ENCODE measurements around the gene PCSK6.
"Not testable (repeated sequence)": the region's sequence is repeated elsewhere in the genome, so short reads cannot be mapped to it uniquely, and the experiment has no call there.

Gene PCSK6

DNA sequence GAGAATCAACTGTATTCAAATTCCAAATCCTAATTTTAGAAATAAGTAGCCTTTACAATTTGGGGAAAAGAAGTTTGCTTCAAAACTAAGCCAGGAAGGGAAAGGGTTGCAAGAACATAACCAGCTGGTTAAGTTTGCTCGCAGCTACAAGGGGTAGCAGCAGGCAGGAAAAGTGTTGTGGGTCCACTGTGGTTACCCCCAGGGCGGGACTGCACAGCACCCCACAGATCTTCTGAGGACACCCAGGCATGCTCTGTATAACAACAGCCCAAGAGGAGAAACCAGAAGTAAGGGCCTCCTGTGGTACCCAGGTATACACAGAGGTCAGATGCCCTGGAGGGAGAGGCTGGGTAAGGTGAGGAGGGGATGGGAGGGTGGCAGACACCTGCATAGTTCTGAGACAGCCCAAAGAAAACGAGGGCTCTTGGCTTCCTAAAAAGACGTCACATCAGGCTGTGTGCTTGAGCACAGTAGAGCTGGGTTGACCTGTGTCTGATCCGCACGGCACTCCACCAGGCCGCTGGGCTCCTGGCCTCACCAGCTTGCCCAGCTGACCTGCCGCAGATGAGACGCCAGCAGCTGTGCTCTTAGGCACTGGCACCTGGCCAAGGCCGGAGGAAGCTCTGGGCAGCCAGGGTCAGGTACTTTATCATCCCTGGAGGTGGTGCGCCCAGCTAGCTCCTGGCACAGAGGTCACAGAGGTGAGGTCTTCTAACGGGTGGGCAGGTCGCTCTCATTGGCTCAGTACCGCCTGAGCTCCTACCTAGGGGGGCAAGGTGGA lies 112.7 kb downstream of the PCSK6 start:
- no peak for DNase-seq (ENCODE audit: low read depth)

GRCh38 chr15:101375006-101375405 lies 114.5 kb downstream of the PCSK6 start:
- not testable (repeated sequence) for DNase-seq (ENCODE audit: low read depth)

DNA sequence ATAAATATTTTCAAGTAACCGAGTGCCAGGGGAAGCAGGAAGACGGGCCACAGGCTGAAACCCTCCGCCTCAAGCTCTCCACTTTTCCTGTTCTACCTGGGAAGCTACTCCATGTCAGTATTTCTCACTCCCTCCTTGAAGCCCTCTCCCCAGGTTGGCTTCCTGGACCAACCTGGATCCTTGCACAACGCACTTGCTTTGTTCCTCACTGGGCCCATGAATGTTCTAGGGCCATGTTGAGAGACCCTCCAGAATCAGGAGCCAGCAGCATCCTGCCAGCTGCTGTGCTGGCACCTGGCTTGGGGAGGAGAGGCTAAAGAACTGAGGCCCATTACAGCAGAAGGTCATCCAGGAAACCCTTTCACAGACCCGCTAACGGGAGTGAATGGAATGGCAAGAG lies 115.2 kb downstream of the PCSK6 start:
- DNase-seq (ENCODE audit: low read depth) = no peak

DNA sequence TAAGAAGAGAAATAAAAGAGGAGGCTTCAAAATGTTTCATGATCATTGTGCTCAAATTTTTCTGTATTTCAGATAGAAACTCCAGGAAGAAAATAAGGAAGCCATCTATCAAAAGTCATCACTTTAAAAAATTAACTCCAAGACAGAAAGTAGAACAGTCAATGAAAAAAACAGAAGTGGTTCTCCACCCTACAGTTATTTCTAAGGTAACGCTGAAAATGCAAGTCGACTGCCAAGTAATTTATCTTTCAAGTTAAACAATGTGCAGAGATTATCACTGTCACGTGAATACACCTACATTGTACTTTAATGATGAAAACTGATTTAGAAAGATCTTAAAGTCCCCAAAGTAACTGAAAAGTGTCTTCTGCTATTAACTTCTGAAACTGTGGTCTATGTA lies 115.9 kb downstream of the PCSK6 start:
- no peak for DNase-seq (ENCODE audit: low read depth)

GRCh38 chr15:101372960-101373525 lies 116.5 kb downstream of the PCSK6 start:
- DNase-seq (ENCODE audit: low read depth) = no peak

DNA sequence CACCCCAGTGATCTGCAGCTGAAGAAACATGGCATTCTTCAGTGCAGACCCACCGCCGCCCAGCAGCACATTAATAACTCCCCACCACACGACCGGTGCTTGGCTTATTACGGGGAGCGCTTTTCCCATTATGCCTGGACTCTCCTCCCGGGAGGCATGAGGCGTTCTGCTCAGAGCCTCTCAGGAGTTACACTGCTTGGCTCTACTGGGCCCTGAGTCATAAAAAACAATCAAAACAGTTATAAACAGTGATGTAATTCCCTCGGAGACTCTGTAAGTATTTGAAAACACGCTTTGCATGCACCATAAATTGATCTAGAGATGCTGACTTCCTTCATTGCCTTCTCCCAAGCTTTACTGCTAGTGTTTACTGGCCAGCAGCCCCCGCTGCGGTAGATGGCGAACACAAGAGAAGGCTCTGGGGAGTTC lies 117.3 kb downstream of the PCSK6 start:
- DNase-seq (ENCODE audit: low read depth) = peak; percentile 6

GRCh38 chr15:101371519-101371918 lies 118.0 kb downstream of the PCSK6 start:
- DNase-seq (ENCODE audit: low read depth) = no peak

DNA sequence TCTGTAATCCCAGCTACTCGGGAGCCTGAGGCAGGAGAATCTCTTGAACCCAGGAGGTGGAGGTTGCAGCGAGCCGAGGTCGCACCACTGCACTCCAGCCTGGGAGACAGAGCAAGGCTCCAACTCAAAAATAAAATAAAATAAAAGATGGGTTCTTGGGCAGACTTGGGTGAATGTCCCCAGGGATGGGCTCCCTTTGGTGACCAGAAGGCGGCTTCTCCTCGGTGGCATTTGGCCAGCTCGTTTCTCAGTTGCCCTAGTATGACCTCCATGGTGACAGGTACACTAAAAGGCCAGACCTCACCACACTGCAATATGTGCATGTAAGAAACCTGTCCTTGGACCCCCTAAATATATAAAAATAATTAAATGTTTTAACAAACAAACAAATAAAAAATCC lies 118.4 kb downstream of the PCSK6 start:
- no peak for DNase-seq (ENCODE audit: low read depth)

DNA sequence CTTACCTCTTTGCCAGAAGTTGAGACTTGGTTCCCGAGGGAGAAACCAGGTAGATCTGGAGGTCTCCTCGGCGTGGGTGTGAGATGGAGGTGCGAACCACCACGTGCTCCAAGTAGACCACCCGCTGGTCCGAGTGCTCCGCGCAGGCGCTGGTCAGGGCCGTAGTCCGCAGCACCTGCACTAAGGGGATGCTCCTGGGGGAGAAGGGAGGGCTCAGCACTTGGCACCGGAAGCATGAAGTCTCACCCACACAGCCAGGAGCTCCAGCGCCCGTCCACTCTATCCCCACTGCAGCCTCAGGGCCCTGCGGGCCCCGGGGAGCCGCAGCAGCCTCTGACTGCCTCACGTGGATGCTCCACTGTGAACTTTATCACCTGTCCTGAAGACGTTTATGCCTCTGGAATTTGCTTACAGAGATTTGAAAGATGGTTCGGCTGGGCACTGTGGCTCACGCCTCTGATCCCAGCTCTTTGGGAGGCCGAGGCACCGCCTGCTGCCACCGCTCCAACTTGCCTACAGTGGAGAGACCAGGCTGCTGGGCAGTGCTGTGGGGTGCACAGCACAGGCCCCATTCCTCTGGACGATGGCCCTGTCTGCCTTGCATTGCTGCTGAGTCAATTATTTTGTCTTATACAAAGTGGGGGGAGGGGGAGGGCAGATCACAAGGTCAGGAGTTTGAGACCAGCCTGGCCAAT lies 119.0 kb downstream of the PCSK6 start:
- no peak for DNase-seq (ENCODE audit: low read depth)

GRCh38 chr15:101369676-101370075 lies 119.8 kb downstream of the PCSK6 start:
- DNase-seq (ENCODE audit: low read depth) = no peak

DNA sequence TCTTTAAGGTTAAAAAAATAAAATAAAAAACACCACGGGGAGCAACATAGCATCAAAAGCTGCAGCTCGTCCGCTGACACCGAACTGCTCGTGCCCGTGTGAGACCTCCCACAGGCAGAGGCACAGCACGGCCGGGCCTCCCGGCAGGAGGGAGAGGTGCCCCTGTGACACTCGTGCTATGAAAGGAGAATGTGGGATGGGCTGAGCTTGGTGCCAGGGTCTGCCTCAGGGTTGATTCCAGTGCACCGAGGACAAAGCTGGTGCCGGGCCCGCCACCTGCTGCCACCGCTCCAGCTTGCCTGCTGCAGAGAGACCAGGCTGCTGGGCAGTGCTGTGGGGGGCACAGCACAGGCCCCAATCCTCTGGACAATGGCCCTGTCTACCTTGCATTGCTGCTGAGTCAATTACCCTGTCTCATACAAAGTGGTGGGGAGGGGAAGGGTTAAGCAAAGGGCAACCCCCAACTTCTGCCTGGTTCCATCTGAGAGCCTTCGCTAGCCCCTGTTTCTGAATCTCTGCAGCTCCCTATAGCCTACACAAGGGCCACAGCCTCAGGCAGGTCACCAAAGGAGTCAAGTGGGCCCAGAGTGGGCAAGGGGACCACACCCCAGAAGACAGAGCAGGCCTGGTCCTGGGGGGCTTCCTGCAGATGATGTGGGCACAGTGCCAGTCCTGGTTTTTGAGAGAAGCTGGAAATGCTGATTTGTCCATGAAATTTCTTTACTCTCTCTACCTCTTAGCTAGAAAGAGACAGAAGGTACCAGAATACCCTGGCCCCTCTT lies 120.5 kb downstream of the PCSK6 start:
- no peak for DNase-seq (ENCODE audit: low read depth)

DNA sequence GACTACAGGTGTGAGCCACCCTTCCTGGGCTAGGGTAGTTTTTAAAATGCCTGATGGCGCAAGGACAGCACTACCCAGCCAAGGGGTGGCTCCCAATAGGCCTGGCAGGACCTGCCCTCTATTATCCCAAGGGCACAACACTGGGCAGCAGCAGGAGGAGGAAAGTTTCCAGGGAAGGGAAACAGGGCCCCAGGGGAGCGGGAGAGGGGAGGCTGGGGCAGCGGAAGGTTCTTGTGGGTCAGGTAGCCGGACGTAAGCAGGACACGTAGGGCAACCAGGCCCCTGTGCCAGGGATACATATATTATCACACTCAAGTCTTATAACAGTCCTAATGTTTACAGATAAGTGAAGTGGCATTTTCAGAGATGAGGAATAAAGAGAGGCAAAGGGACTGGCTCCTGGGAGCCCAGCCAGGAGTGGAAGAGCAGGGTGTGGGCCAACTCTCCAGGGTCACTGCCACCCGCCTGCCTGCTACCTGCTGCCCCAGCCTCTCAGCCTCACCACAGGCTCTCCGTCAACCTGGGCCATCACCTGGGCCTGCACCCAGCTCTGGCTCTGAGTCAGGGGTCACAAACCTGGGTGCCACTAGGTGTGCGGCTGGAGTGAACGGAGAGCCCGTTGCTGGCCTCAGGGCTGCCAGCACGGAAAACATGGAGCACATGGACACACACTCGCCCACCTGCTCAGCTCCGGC lies 121.3 kb downstream of the PCSK6 start:
- no peak for DNase-seq (ENCODE audit: low read depth)

DNA sequence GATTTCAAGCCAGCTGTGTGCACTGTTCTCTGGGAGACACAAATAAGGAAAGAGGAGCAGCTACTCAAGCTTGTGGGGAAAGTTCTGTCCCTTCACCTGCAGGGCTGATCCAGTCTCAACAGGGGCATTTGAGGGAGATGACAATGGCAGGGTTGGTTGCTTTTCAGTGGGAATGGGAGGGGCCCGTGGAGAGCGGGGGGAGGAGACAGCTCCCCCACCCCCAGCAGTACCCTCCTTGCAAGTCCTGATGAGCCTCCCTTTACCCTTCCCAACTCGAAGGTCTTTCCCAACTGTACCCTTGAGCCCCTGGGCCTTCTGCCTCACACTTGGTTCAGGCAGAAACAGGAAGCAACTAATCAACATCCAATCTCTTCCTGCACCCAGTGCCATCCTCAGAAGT lies 122.7 kb downstream of the PCSK6 start:
- DNase-seq (ENCODE audit: low read depth) = no peak

DNA sequence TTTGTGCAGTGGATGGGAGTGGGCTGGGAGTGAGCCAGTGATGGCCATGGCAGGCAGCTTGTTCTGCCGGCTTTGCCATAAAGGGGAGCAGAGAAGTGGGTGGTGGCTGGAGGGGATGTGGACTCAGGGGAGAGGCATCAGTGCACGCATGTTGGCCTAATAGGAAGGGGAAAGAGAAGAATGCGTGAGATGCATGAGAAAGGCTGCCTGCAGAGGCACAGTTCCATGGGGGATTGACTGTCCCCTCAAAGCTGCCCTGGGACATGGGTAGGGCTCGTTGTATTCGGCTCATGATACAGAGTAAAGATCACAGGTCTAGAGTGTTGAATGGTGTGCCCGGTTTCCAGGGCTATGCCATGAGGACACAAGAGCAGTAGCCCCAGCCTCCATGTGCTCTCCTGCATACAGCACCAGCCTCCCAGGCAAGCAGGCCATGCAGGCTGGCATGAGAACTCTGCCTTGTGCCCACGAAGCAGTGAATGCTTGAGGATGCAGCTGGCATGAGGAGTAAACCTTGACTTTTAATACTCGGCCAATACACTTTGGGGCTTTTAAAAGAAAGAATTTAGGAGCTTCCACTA lies 126.4 kb downstream of the PCSK6 start:
- DNase-seq (ENCODE audit: low read depth) = no peak

GRCh38 chr15:101362359-101362758 lies 127.1 kb downstream of the PCSK6 start:
- no peak for DNase-seq (ENCODE audit: low read depth)

- no peak for DNase-seq (ENCODE audit: low read depth)
Observed at GRCh38 chr15:101361418-101361817, 128.1 kb downstream of the PCSK6 start.

- no peak for DNase-seq (ENCODE audit: low read depth)
Observed at GRCh38 chr15:101359365-101359947, 130.1 kb downstream of the PCSK6 start.

DNA sequence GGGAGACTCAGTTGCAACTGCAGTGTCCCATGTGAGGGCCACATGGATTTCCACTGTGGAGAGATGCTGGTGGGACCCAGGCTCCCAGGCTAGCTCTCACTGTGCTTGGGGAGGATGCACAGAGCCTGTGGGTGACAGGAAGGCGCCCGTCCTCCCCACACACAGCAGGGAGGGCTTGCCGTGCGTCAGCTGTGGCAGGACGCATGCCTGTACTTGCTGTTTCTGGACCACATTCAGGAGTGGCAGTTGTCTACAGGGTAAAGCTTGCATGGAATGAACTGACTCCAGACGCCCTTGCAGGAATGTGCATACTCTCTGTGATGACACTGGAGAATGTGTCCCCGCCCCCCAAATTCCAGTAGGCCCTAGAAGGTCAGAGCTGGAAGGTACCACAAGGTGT lies 130.6 kb downstream of the PCSK6 start:
- peak; percentile 11 for DNase-seq (ENCODE audit: low read depth)

- no peak for DNase-seq (ENCODE audit: low read depth)
Observed at GRCh38 chr15:101357885-101358284, 131.6 kb downstream of the PCSK6 start.

DNA sequence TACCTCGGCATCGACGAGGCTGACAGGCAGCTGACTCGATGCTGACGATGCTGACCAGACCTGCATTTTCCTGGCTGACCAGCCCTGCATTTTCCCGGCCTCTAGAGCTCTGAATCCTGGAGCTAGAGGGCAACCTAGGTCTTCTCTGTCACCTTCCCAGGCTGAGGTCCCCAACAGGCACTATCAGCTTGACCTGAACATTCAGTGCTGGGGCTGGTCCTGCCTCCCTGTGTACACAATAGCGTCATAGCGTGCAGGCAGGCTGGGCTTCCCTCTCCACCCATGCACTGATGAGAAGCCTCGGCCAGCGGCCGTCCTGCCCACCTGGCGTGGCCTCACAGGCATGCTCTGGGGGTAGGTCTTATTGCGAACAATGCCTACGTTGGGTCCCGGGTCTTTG lies 132.2 kb downstream of the PCSK6 start:
- no peak for DNase-seq (ENCODE audit: low read depth)

- DNase-seq (ENCODE audit: low read depth) = not testable (repeated sequence)
Observed at GRCh38 chr15:101356512-101357172, 132.9 kb downstream of the PCSK6 start.
